ENCODE measurements around the gene MRPL32.

DNA sequence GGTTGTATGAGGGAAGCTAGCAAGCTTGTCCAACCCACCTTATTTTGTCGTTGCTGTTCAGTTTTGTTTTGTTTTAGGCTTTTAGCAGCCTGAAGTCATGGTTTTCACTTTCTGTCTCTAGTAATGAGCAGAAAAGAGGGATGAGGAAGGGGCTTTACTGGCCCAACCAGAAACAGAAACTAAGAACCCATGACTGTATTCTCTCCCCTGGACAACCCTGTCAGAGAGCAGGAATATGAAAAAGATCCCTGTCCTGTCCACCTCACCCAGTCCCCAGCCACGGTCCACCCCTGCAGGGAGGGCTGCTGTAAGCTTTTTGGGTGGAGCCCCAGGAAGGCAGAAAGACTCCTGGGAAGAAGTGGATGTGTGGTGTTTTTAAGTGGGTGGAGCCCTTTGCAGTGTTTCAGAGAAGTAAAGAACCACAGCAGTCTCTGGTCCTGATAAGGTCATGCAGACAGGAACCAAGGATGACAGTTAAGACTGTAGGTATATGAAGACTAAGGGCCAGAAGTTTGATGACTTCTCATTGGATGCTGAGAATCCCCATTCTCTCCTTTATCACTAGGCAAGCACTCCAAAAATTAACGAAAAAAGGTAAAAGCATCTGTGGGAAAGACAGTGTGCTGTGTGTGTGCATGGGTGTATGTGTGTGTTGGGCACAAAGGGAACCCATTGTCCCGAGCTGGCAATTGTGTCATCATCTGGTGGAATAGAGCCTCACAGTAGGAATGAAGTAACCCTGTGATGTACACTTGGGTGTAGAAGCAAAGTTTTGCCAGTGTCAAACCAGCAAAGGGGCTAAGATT, 13.8 kb downstream of the MRPL32 start:
- TF ChIP-seq, protein P1, sequence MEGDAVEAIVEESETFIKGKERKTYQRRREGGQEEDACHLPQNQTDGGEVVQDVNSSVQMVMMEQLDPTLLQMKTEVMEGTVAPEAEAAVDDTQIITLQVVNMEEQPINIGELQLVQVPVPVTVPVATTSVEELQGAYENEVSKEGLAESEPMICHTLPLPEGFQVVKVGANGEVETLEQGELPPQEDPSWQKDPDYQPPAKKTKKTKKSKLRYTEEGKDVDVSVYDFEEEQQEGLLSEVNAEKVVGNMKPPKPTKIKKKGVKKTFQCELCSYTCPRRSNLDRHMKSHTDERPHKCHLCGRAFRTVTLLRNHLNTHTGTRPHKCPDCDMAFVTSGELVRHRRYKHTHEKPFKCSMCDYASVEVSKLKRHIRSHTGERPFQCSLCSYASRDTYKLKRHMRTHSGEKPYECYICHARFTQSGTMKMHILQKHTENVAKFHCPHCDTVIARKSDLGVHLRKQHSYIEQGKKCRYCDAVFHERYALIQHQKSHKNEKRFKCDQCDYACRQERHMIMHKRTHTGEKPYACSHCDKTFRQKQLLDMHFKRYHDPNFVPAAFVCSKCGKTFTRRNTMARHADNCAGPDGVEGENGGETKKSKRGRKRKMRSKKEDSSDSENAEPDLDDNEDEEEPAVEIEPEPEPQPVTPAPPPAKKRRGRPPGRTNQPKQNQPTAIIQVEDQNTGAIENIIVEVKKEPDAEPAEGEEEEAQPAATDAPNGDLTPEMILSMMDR (IDR thresholded peaks at IDR 0.05; ENCODE audit: low read length) = no peak
- TF ChIP-seq EZH2 (optimal IDR thresholded peaks at IDR 0.05; ENCODE audit: low read depth, low read length) = no peak

Measured in MM.1S (cell line).